IMR-90 (cell line): ENCODE results near the gene RPUSD4. TPM values are rescaled to one million over a fixed set of nuclear protein-coding genes. Genes with fewer than 3 reads are reported as not detected.

Source experiments
- ATAC-seq: fragments of 200-7000 bp; cut with Tn5 transposase; 2 replicates; pipeline ENCODE4 v1.9.1; 2020; ENCODE audit warnings: low read depth, mild to moderate bottlenecking, moderate library complexity
- BruUV-seq: library from RNA; stranded (reverse); fragments of 400-500 nt; replicated peaks from 2 replicates; lab custom pipeline; 2021; lab: Mats Ljungman, UMichigan
- CTCF ChIA-PET: fragments of 300-600 bp; formaldehyde crosslinking; extraction: SDS; loops from one replicate; lab custom pipeline; 2021; ENCODE audit warnings: antibody characterized with exemption; lab: Yijun Ruan, JAX
- POLR2A ChIA-PET: fragments of 300-600 bp; sonication (Branson Sonifier 250); formaldehyde crosslinking; loops from one replicate; lab custom pipeline; 2022; ENCODE audit warnings: antibody characterized with exemption; ENCODE audit not compliant: unreplicated experiment; lab: Charles Lee
- DNase-seq: peaks from one replicate; pipeline ENCODE4 v3.0.0; 2013
- H2AFZ ChIP-seq: replicated peaks from 2 replicates; pipeline ENCODE3; 2013; ENCODE audit warnings: low read length, mild to moderate bottlenecking; ENCODE audit not compliant: poor library complexity
- H2AK5ac ChIP-seq: 2 replicates; pipeline ENCODE4 v1.6.1; 2013; ENCODE audit warnings: low read depth, low read length, inconsistent platforms
- H2AK9ac ChIP-seq: replicated peaks from 2 replicates; pipeline ENCODE3; 2013; ENCODE audit warnings: mild to moderate bottlenecking, low read depth, low read length, moderate library complexity; ENCODE audit not compliant: poor library complexity
- H2BK120ac ChIP-seq: 2 replicates; pipeline ENCODE4 v1.6.1; 2013; ENCODE audit warnings: low read depth, low read length, inconsistent platforms
- H2BK15ac ChIP-seq: 3 replicates; pipeline ENCODE4 v1.6.1; 2013; ENCODE audit warnings: low read depth, low read length, inconsistent platforms
- H2BK20ac ChIP-seq: 2 replicates; pipeline ENCODE4 v1.6.1; 2013; ENCODE audit warnings: low read depth, mild to moderate bottlenecking, inconsistent platforms, low read length, moderate library complexity
- H2BK5ac ChIP-seq: 2 replicates; pipeline ENCODE4 v1.6.1; 2013; ENCODE audit warnings: mild to moderate bottlenecking, low read depth, low read length, inconsistent platforms; ENCODE audit not compliant: poor library complexity, severe bottlenecking
- H3K14ac ChIP-seq: replicated peaks from 2 replicates; pipeline ENCODE4 v1.6.1; 2013; ENCODE audit warnings: low read depth, low read length, inconsistent platforms
- H3K18ac ChIP-seq: 2 replicates; pipeline ENCODE4 v1.6.1; 2013; ENCODE audit warnings: low read depth, low read length, control low read depth
- H3K23ac ChIP-seq: 2 replicates; pipeline ENCODE4 v1.6.1; 2013; ENCODE audit warnings: low read depth, low read length, inconsistent platforms
- H3K27ac ChIP-seq: 2 replicates; pipeline ENCODE4 v1.5.1; 2013; ENCODE audit warnings: mild to moderate bottlenecking, control low read depth, low read length; ENCODE audit not compliant: insufficient read depth
- H3K27me3 ChIP-seq: 2 replicates; pipeline ENCODE4 v1.6.1; 2013; ENCODE audit warnings: low read length; ENCODE audit not compliant: control insufficient read depth, insufficient read depth
- H3K36me3 ChIP-seq: 2 replicates; pipeline ENCODE4 v1.6.1; 2013; ENCODE audit warnings: low read length, mixed read lengths; ENCODE audit not compliant: control insufficient read depth, insufficient read depth
- H3K4ac ChIP-seq: 2 replicates; pipeline ENCODE4 v1.6.1; 2013; ENCODE audit warnings: low read depth, low read length, inconsistent platforms
- H3K4me1 ChIP-seq: 2 replicates; pipeline ENCODE4 v1.6.1; 2013; ENCODE audit warnings: low read length, mixed read lengths; ENCODE audit not compliant: control insufficient read depth, insufficient read depth
- H3K4me2 ChIP-seq: 2 replicates; pipeline ENCODE4 v1.6.1; 2013; ENCODE audit warnings: low read depth, mild to moderate bottlenecking, control low read depth, low read length, moderate library complexity
- H3K4me3 ChIP-seq: 2 replicates; pipeline ENCODE4 v1.5.1; 2013; ENCODE audit warnings: low read depth, mild to moderate bottlenecking, control low read depth, low read length, moderate library complexity; ENCODE audit not compliant: insufficient read depth
- H3K56ac ChIP-seq: 2 replicates; pipeline ENCODE4 v1.6.1; 2013; ENCODE audit warnings: low read length, inconsistent platforms; ENCODE audit not compliant: insufficient read depth; ENCODE audit errors: extremely low read depth
- H3K79me1 ChIP-seq, 2 experiments: 2 replicates each; pipeline ENCODE4 v1.6.1; 2013; ENCODE audit warnings: low read length in 2 of 2, inconsistent platforms in 1 of 2, low read depth in 1 of 2
- H3K9ac ChIP-seq: 2 replicates; pipeline ENCODE4 v1.6.1; 2013; ENCODE audit warnings: low read depth, low read length, control low read depth
- H3K9me1 ChIP-seq: 2 replicates; pipeline ENCODE4 v1.6.1; 2013; ENCODE audit warnings: low read length, inconsistent platforms; ENCODE audit not compliant: insufficient read depth
- H3K9me3 ChIP-seq: 2 replicates; pipeline ENCODE4 v1.6.1; 2013; ENCODE audit warnings: low read length; ENCODE audit not compliant: control insufficient read depth, insufficient read depth
- H4K20me1 ChIP-seq: 2 replicates; pipeline ENCODE4 v1.6.1; 2013; ENCODE audit warnings: low read length, inconsistent platforms; ENCODE audit not compliant: insufficient read depth
- H4K5ac ChIP-seq: 2 replicates; pipeline ENCODE4 v1.6.1; 2013; ENCODE audit warnings: mild to moderate bottlenecking, low read depth, low read length, control low read depth
- H4K8ac ChIP-seq, 2 experiments: 2 replicates each; pipeline ENCODE4 v1.6.1; 2013; ENCODE audit warnings: low read depth in 2 of 2, low read length in 2 of 2, control low read depth in 1 of 2, inconsistent platforms in 1 of 2
- H4K91ac ChIP-seq: 2 replicates; pipeline ENCODE4 v1.6.1; 2013; ENCODE audit warnings: low read depth, low read length, inconsistent platforms; ENCODE audit not compliant: insufficient read depth
- CEBPB ChIP-seq: IDR thresholded peaks from 2 replicates; pipeline ENCODE4 v1.6.1; 2012; ENCODE audit warnings: low read depth, low read length, improper control_type of control experiment
- CTCF ChIP-seq: conservative IDR thresholded peaks from 2 replicates; pipeline ENCODE4 v1.5.1; 2012; ENCODE audit warnings: mild to moderate bottlenecking, low read depth, low read length, improper control_type of control experiment
- FOS ChIP-seq: fragments of 150-350 bp; IDR thresholded peaks from 2 replicates; pipeline ENCODE4 v1.6.1; 2016; ENCODE audit warnings: low read depth, low read length
- MXI1 ChIP-seq: IDR thresholded peaks from 2 replicates; pipeline ENCODE4 v1.6.1; 2012; ENCODE audit warnings: low read depth, mild to moderate bottlenecking, low read length, moderate library complexity, borderline replicate concordance
- RAD21 ChIP-seq: IDR thresholded peaks from 2 replicates; pipeline ENCODE4 v1.6.1; 2012; ENCODE audit warnings: low read length, improper control_type of control experiment
- WGBS, 2 experiments: methylation state at CpG; one replicate each; pipeline versions ENCODE4 v1.1.5 to v1.1.7; 2013; ENCODE audit warnings: missing lambda C conversion rate in 2 of 2; ENCODE audit not compliant: insufficient read length in 1 of 2; ENCODE audit errors: extremely low coverage in 2 of 2; 5-methylcytosine and 5-hydroxymethylcytosine counted together
- dilution Hi-C: fragments of 300-500 bp; cut with HindIII; formaldehyde crosslinking; loops from one replicate; pipeline ENCODE4 v1.14.3; 2018; ENCODE audit warnings: low sequenced_read_pairs; ENCODE audit not compliant: unreplicated experiment
- in situ Hi-C: fragments of 300-500 bp; cut with MboI; formaldehyde crosslinking; loops from 3 replicates; pipeline ENCODE4 v1.14.3; 2019; ENCODE audit warnings: low sequenced_read_pairs, inconsistent platforms, mixed read lengths
- intact Hi-C: fragments of 100-400 bp; cut with micrococcal nuclease; formaldehyde crosslinking; loops from 2 replicates; pipeline ENCODE4 v1.10.0; 2022
- polyA plus RNA-seq, 3 experiments: library from polyadenylated mRNA; depleted of rRNA; stranded (reverse); fragments of >200 nt; gene quantifications; 2 replicates each; pipeline ENCODE4 v1.2.3, GENCODE V29; 2012; ENCODE audit warnings: low replicate concordance in 1 of 3
- total RNA-seq: library from RNA; depleted of rRNA; stranded (reverse); fragments of >200 nt; gene quantifications from 2 replicates; pipeline ENCODE4 v1.2.3, GENCODE V29; 2012

Gene RPUSD4
- total and polyA plus RNA-seq, 2 of the 4 experiments (the other 2 are of a cell fraction), result 22.1 to 30.6 TPM

- H3K4ac ChIP-seq, result no peak overlapping the region
- no peak overlapping the region for H3K27ac ChIP-seq
- DNase-seq (no peak), ATAC-seq (no peak)
- in situ Hi-C loops (no loop called here), intact Hi-C loops (no loop called here), dilution Hi-C loops (no loop called here)
- WGBS, 2 experiments, result 90% methylated on average over 2 of the region's 9 CpGs; no CpG with 5 or more reads in 1 of the 2 experiments
- H2BK5ac ChIP-seq, result no peak overlapping the region
- H2BK15ac ChIP-seq, result no peak overlapping the region
- no peak overlapping the region for H3K18ac ChIP-seq
- no peak overlapping the region; the same call in 1 of the 2 replicates for H2AK5ac ChIP-seq
- POLR2A ChIA-PET, result no interaction called here
- H4K91ac ChIP-seq, result no peak overlapping the region
- H3K27me3 ChIP-seq, result peaks cover 37% of the 10 kb centered on the region
- no peak overlapping the region for H3K9ac ChIP-seq
- H2AFZ ChIP-seq, result no peak overlapping the region
- no peaks in the 10 kb centered on the region for H3K79me1 ChIP-seq
- no peak overlapping the region for H2BK20ac ChIP-seq
- CTCF ChIA-PET, result no interaction called here
- no peak overlapping the region for H3K4me3 ChIP-seq
- H3K36me3 ChIP-seq, result no peaks in the 10 kb centered on the region
- no peak overlapping the region for H4K8ac ChIP-seq
- no peak overlapping the region for H3K23ac ChIP-seq
- H3K9me3 ChIP-seq, result no peaks in the 10 kb centered on the region
- no peak overlapping the region for H2AK9ac ChIP-seq
- no peaks in the 10 kb centered on the region for H4K20me1 ChIP-seq
- no peak overlapping the region for H3K4me2 ChIP-seq
- TF ChIP-seq CEBPB (no peak), RAD21 (no peak), MXI1 (no peak), FOS (no peak), CTCF (no peak)
- no peak overlapping the region for H3K56ac ChIP-seq
- H3K4me1 ChIP-seq, result peaks cover 2% of the 10 kb centered on the region; the same call in 1 of the 2 replicates
- no peak overlapping the region for H3K14ac ChIP-seq
- no peak overlapping the region for H4K5ac ChIP-seq
- H3K9me1 ChIP-seq, result no peaks in the 10 kb centered on the region; the same call in 1 of the 2 replicates
- no TSS peak for BruUV-seq
- no peak overlapping the region for H2BK120ac ChIP-seq
Observed at GRCh38 chr11:126173257-126173656, 38.2 kb downstream of the RPUSD4 start.
